ENCODE results near the gene TBX19. TPM values are rescaled to one million over a fixed set of nuclear protein-coding genes. Genes with fewer than 3 reads are reported as not detected.

Gene TBX19
- total and polyA plus RNA-seq, 8 donors = 0.61 to 2.9 (median 1.2) TPM; not detected in 2

DNA sequence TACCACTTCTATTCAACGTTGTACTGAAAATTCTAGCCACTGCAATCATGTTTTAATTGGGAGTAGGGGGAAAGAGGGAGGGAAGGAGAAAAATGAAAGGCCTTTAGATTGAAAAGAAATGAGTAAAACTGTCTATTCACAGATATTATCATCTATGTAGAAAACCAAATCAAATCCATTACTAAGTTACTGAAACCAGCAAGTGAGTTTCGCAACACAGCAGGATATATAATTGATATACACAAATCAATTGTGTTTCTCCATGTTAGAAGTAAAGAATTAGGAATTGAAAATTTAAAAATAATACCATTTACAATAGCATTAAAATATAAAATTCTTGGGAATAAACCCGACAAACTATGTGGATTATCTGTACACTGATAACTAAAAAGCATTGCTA, 35.6 kb upstream of the TBX19 start:
- H3K27me3 ChIP-seq = no peaks in the 10 kb centered on the region
- H3K36me3 ChIP-seq = peaks cover 33 to 92% (median 81%) of the 10 kb centered on the region in 4 donors
- 77 to 88% (median 81%) methylated on average over 3 of the region's 3 CpGs for WGBS, 5 donors
- intact Hi-C loops (cut with DNase I; ENCODE audit: low total_unique reads) = no loop called here
- H3K4me1 ChIP-seq = peaks cover 16 to 40% (median 28%) of the 10 kb centered on the region in 4 donors
- TF ChIP-seq EP300 (IDR thresholded peaks at IDR 0.05) (no peak), POLR2A (IDR thresholded peaks at IDR 0.05) (no peak), POLR2AphosphoS5 (IDR thresholded peaks at IDR 0.05) (no peak)
- TF ChIP-seq, protein P1, sequence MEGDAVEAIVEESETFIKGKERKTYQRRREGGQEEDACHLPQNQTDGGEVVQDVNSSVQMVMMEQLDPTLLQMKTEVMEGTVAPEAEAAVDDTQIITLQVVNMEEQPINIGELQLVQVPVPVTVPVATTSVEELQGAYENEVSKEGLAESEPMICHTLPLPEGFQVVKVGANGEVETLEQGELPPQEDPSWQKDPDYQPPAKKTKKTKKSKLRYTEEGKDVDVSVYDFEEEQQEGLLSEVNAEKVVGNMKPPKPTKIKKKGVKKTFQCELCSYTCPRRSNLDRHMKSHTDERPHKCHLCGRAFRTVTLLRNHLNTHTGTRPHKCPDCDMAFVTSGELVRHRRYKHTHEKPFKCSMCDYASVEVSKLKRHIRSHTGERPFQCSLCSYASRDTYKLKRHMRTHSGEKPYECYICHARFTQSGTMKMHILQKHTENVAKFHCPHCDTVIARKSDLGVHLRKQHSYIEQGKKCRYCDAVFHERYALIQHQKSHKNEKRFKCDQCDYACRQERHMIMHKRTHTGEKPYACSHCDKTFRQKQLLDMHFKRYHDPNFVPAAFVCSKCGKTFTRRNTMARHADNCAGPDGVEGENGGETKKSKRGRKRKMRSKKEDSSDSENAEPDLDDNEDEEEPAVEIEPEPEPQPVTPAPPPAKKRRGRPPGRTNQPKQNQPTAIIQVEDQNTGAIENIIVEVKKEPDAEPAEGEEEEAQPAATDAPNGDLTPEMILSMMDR (IDR thresholded peaks at IDR 0.05) = no peak
- no peak overlapping the region for H3K4me3 ChIP-seq
- H3K27ac ChIP-seq = no peak overlapping the region
- DNase-seq = no peak
- H3K9me3 ChIP-seq = no peaks in the 10 kb centered on the region

DNA sequence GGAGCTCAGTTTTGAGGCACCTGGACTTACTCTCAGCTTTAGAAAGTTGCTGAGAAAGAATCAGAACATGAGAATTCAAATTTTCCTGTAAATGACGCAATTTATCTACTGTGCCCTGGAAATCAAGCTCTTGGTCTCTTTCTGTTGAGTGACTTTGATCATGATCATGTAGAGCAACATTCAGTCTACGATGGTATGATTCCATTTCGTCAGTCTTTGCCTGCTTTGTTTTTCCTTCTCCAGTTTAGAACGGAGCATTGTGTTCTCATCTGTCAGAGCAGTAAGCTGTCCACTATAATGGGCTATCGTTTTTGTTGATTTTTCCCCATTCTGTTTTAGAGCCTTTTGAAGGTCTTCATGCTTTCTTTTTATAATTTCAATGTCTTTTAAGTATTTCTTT, 34.2 kb upstream of the TBX19 start:
- peaks cover 26 to 91% (median 81%) of the 10 kb centered on the region in 4 donors for H3K36me3 ChIP-seq
- no peak for DNase-seq
- H3K4me3 ChIP-seq = no peak overlapping the region
- intact Hi-C loops (cut with DNase I; ENCODE audit: low total_unique reads) = no loop called here
- 82 to 94% (median 88%) methylated on average over 5 of the region's 5 CpGs for WGBS, 5 donors
- no peak overlapping the region for H3K27ac ChIP-seq
- H3K9me3 ChIP-seq = no peaks in the 10 kb centered on the region
- TF ChIP-seq EP300 (IDR thresholded peaks at IDR 0.05) = no peak
- TF ChIP-seq, protein P1 (IDR thresholded peaks at IDR 0.05) = no peak
- no peak for TF ChIP-seq POLR2AphosphoS5 (IDR thresholded peaks at IDR 0.05)
- TF ChIP-seq POLR2A (IDR thresholded peaks at IDR 0.05) = no peak
- no peaks in the 10 kb centered on the region for H3K27me3 ChIP-seq
- H3K4me1 ChIP-seq = peaks cover 16 to 40% (median 27%) of the 10 kb centered on the region in 4 donors

DNA sequence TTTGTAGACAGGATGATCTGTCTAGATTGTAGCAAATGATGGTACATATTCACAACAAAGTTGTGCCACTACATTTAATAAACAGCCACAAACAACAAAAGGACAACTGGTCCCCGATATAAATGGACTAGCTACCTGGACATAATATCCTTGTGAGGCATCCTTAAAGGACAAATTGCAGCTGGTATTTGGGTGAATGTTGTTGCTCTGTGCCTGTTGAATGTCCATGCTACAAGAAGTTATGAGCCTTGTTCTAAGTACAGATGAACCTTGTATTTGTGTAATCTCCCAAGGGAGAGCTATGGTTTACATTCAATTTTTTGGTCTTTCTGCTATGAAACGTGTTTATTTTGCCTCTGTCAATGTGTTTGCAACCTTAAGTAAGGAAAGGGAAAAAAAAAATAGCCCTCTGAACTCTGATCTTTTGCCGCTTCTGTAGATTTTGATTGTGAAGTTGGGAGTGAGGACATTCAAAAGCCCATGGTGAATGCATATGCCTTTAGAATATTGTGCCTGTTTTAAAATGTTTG, 28.4 kb upstream of the TBX19 start:
- Histone ChIP-seq H3K4me1 (peaks cover 0 to 11% (median 2%) of the 10 kb centered on the region in 4 donors), H3K27me3 (no peaks in the 10 kb centered on the region), H3K27ac (no peak overlapping the region), H3K9me3 (peaks cover 7 to 18% (median 14%) of the 10 kb centered on the region in 4 donors), H3K36me3 (peaks cover 0 to 55% (median 49%) of the 10 kb centered on the region in 4 donors), H3K4me3 (no peak overlapping the region)
- intact Hi-C loops (cut with DNase I; ENCODE audit: low total_unique reads) = no loop called here
- TF ChIP-seq, protein P1 (IDR thresholded peaks at IDR 0.05) = no peak
- TF ChIP-seq EP300 (IDR thresholded peaks at IDR 0.05) (no peak), POLR2AphosphoS5 (IDR thresholded peaks at IDR 0.05) (no peak), POLR2A (IDR thresholded peaks at IDR 0.05) (no peak)
- WGBS, 5 donors = 74 to 83% (median 79%) methylated on average over 3 of the region's 3 CpGs
- DNase-seq = no peak

DNA sequence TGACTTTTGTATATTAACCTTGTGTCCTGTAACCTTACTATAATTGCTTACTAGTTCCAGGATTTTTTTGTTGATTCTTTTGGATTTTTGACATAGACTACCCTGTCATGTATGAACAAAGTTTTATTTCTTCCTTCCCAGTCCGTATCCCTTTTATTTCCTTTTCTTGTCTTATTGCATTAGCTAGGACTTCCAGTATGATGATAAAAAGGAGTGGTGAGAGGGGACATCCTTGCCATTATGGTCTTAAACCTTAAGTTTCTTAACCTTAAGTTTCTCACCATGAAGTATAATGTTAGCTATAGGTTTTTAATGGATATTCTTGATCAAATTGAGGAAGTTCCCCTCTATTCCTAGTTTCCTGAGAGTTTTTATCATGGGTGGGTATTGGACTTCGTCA, 24.5 kb upstream of the TBX19 start:
- intact Hi-C loops (cut with DNase I; ENCODE audit: low total_unique reads) = no loop called here
- no peak for DNase-seq
- no peaks in the 10 kb centered on the region for H3K27me3 ChIP-seq
- peaks cover 0 to 11% (median 2%) of the 10 kb centered on the region in 4 donors for H3K4me1 ChIP-seq
- no peak for TF ChIP-seq EP300 (IDR thresholded peaks at IDR 0.05)
- TF ChIP-seq, protein P1 (IDR thresholded peaks at IDR 0.05) = no peak
- no peak for TF ChIP-seq POLR2A (IDR thresholded peaks at IDR 0.05)
- no peak for TF ChIP-seq POLR2AphosphoS5 (IDR thresholded peaks at IDR 0.05)
- 96 to 99% (median 99%) methylated on average over 2 of the region's 2 CpGs for WGBS, 5 donors
- H3K9me3 ChIP-seq = peaks cover 7 to 18% (median 14%) of the 10 kb centered on the region in 4 donors
- H3K4me3 ChIP-seq = no peak overlapping the region
- H3K36me3 ChIP-seq = peaks cover 0 to 23% (median 20%) of the 10 kb centered on the region in 4 donors
- H3K27ac ChIP-seq = no peak overlapping the region
